ENCODE results near the gene GLUD1.

Gene GLUD1

GRCh38 chr10:87038786-87039185 lies 55.9 kb downstream of the GLUD1 start:
- ATAC-seq: no peak
- TF ChIP-seq, protein P1, sequence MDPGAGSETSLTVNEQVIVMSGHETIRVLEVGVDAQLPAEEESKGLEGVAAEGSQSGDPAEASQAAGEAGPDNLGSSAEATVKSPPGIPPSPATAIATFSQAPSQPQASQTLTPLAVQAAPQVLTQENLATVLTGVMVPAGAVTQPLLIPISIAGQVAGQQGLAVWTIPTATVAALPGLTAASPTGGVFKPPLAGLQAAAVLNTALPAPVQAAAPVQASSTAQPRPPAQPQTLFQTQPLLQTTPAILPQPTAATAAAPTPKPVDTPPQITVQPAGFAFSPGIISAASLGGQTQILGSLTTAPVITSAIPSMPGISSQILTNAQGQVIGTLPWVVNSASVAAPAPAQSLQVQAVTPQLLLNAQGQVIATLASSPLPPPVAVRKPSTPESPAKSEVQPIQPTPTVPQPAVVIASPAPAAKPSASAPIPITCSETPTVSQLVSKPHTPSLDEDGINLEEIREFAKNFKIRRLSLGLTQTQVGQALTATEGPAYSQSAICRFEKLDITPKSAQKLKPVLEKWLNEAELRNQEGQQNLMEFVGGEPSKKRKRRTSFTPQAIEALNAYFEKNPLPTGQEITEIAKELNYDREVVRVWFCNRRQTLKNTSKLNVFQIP (CRISPR knock-in tag; IDR thresholded peaks at IDR 0.05; ENCODE audit: borderline replicate concordance, low read depth): no peak
- no peak for TF ChIP-seq PPARA (CRISPR knock-in tag; IDR thresholded peaks at IDR 0.05; ENCODE audit: borderline replicate concordance)
- TF ChIP-seq ARNTL (CRISPR knock-in tag; IDR thresholded peaks at IDR 0.05; ENCODE audit: borderline replicate concordance, low read depth): no peak
- no peak for TF ChIP-seq ZNF565 (CRISPR knock-in tag; conservative IDR thresholded peaks at IDR 0.05; ENCODE audit: low read depth)
- no peak for TF ChIP-seq OSR1 (CRISPR knock-in tag; IDR thresholded peaks at IDR 0.05)
- no peak for TF ChIP-seq ZNF70 (CRISPR knock-in tag; IDR thresholded peaks at IDR 0.05)
- no peak for TF ChIP-seq GLIS3 (CRISPR knock-in tag; IDR thresholded peaks at IDR 0.05)
- no peak for TF ChIP-seq RARB (CRISPR knock-in tag; IDR thresholded peaks at IDR 0.05)
- TF ChIP-seq, protein P2, sequence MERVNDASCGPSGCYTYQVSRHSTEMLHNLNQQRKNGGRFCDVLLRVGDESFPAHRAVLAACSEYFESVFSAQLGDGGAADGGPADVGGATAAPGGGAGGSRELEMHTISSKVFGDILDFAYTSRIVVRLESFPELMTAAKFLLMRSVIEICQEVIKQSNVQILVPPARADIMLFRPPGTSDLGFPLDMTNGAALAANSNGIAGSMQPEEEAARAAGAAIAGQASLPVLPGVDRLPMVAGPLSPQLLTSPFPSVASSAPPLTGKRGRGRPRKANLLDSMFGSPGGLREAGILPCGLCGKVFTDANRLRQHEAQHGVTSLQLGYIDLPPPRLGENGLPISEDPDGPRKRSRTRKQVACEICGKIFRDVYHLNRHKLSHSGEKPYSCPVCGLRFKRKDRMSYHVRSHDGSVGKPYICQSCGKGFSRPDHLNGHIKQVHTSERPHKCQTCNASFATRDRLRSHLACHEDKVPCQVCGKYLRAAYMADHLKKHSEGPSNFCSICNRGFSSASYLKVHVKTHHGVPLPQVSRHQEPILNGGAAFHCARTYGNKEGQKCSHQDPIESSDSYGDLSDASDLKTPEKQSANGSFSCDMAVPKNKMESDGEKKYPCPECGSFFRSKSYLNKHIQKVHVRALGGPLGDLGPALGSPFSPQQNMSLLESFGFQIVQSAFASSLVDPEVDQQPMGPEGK (CRISPR knock-in tag; IDR thresholded peaks at IDR 0.05; ENCODE audit: borderline replicate concordance): no peak
- TF ChIP-seq BACH2 (CRISPR knock-in tag; IDR thresholded peaks at IDR 0.05; ENCODE audit: borderline replicate concordance): no peak
- TF ChIP-seq TCF4 (CRISPR knock-in tag; IDR thresholded peaks at IDR 0.05; ENCODE audit: borderline replicate concordance): no peak
- TF ChIP-seq ZC3H10 (CRISPR knock-in tag; IDR thresholded peaks at IDR 0.05): no peak
- TF ChIP-seq, protein P3, sequence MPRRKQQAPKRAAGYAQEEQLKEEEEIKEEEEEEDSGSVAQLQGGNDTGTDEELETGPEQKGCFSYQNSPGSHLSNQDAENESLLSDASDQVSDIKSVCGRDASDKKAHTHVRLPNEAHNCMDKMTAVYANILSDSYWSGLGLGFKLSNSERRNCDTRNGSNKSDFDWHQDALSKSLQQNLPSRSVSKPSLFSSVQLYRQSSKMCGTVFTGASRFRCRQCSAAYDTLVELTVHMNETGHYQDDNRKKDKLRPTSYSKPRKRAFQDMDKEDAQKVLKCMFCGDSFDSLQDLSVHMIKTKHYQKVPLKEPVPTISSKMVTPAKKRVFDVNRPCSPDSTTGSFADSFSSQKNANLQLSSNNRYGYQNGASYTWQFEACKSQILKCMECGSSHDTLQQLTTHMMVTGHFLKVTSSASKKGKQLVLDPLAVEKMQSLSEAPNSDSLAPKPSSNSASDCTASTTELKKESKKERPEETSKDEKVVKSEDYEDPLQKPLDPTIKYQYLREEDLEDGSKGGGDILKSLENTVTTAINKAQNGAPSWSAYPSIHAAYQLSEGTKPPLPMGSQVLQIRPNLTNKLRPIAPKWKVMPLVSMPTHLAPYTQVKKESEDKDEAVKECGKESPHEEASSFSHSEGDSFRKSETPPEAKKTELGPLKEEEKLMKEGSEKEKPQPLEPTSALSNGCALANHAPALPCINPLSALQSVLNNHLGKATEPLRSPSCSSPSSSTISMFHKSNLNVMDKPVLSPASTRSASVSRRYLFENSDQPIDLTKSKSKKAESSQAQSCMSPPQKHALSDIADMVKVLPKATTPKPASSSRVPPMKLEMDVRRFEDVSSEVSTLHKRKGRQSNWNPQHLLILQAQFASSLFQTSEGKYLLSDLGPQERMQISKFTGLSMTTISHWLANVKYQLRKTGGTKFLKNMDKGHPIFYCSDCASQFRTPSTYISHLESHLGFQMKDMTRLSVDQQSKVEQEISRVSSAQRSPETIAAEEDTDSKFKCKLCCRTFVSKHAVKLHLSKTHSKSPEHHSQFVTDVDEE (CRISPR knock-in tag; IDR thresholded peaks at IDR 0.05): no peak
- TF ChIP-seq TOX (CRISPR knock-in tag; IDR thresholded peaks at IDR 0.05; ENCODE audit: borderline replicate concordance): no peak
- TF ChIP-seq, protein P4, sequence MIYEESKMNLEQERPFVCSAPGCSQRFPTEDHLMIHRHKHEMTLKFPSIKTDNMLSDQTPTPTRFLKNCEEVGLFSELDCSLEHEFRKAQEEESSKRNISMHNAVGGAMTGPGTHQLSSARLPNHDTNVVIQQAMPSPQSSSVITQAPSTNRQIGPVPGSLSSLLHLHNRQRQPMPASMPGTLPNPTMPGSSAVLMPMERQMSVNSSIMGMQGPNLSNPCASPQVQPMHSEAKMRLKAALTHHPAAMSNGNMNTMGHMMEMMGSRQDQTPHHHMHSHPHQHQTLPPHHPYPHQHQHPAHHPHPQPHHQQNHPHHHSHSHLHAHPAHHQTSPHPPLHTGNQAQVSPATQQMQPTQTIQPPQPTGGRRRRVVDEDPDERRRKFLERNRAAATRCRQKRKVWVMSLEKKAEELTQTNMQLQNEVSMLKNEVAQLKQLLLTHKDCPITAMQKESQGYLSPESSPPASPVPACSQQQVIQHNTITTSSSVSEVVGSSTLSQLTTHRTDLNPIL (CRISPR knock-in tag; IDR thresholded peaks at IDR 0.05; ENCODE audit: low read depth): no peak
- no peak for TF ChIP-seq ESRRG (CRISPR knock-in tag; IDR thresholded peaks at IDR 0.05)
- no peak for TF ChIP-seq ZFP30 (CRISPR knock-in tag; IDR thresholded peaks at IDR 0.05)
- no peak for TF ChIP-seq CSRNP3 (CRISPR knock-in tag; IDR thresholded peaks at IDR 0.05)
- no peak for TF ChIP-seq ZNF8 (CRISPR knock-in tag; IDR thresholded peaks at IDR 0.05)

DNA sequence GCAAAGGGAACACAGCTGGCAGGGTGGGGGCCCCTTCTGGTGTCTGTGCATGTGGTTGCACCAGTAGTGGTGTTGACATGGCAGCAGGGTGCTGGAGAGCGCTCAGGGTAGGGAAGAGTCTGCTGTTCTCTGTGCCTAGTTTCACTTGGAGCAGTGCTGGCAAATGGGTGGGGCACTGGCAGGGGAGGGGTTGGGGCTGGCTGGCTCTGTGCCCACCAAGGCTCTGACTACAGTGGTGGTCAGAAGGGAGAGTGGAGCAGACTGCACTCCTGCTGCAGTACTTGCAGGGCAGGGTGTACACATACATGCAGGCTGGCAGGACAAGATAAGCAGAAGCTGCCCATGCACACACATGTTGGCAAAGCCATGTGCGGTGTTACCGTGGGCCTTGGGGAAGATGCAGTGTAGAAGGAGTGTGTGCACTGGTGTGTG lies 56.3 kb downstream of the GLUD1 start:
- ATAC-seq: no peak
- TF ChIP-seq ZNF565 (CRISPR knock-in tag; conservative IDR thresholded peaks at IDR 0.05; ENCODE audit: low read depth): no peak
- no peak for TF ChIP-seq ESRRG (CRISPR knock-in tag; IDR thresholded peaks at IDR 0.05)
- no peak for TF ChIP-seq GLIS3 (CRISPR knock-in tag; IDR thresholded peaks at IDR 0.05)
- TF ChIP-seq ZFP3 (CRISPR knock-in tag; IDR thresholded peaks at IDR 0.05): no peak

- no peak for ATAC-seq
- no peak for TF ChIP-seq ISL1 (CRISPR knock-in tag; IDR thresholded peaks at IDR 0.05)
- TF ChIP-seq, protein P2 (CRISPR knock-in tag; IDR thresholded peaks at IDR 0.05; ENCODE audit: borderline replicate concordance): no peak
- TF ChIP-seq ZFP3 (CRISPR knock-in tag; IDR thresholded peaks at IDR 0.05): no peak
- TF ChIP-seq TOX (CRISPR knock-in tag; IDR thresholded peaks at IDR 0.05; ENCODE audit: borderline replicate concordance): no peak
- no peak for TF ChIP-seq BACH2 (CRISPR knock-in tag; IDR thresholded peaks at IDR 0.05; ENCODE audit: borderline replicate concordance)
- no peak for TF ChIP-seq PPARA (CRISPR knock-in tag; IDR thresholded peaks at IDR 0.05; ENCODE audit: borderline replicate concordance)
- TF ChIP-seq CSRNP3 (CRISPR knock-in tag; IDR thresholded peaks at IDR 0.05): no peak
- no peak for TF ChIP-seq ZNF70 (CRISPR knock-in tag; IDR thresholded peaks at IDR 0.05)
- no peak for TF ChIP-seq CSDC2 (CRISPR knock-in tag; IDR thresholded peaks at IDR 0.05)
- no peak for TF ChIP-seq ZFP30 (CRISPR knock-in tag; IDR thresholded peaks at IDR 0.05)
- TF ChIP-seq TCF4 (CRISPR knock-in tag; IDR thresholded peaks at IDR 0.05; ENCODE audit: borderline replicate concordance): no peak
- no peak for TF ChIP-seq ZC3H10 (CRISPR knock-in tag; IDR thresholded peaks at IDR 0.05)
- TF ChIP-seq, protein P1 (CRISPR knock-in tag; IDR thresholded peaks at IDR 0.05; ENCODE audit: borderline replicate concordance, low read depth): no peak
- no peak for TF ChIP-seq ARNTL (CRISPR knock-in tag; IDR thresholded peaks at IDR 0.05; ENCODE audit: borderline replicate concordance, low read depth)
- TF ChIP-seq GLIS3 (CRISPR knock-in tag; IDR thresholded peaks at IDR 0.05): no peak
These were observed 58.0 kb downstream of the GLUD1 start for GRCh38 chr10:87036623-87037022.

Data from SK-N-SH treated with all-trans-retinoic acid at 6 μM for 48 hours (cell line).